HCT116 (cell line): ENCODE measurements around the gene HCN2.
"Not testable (repeated sequence)": the region's sequence is repeated elsewhere in the genome, so short reads cannot be mapped to it uniquely, and the experiment has no call there.

Experiments used
- CBX3 ChIP-seq: IDR thresholded peaks from 2 replicates; pipeline ENCODE4 v1.6.1; 2012; ENCODE audit warnings: low read depth
- CTCF ChIP-seq, 3 experiments: fragments of 200-600 bp in 1 of 3; sonication (generic) in 1 of 3; IDR thresholded peaks in 2 of 3; conservative IDR thresholded peaks in 1 of 3; 2 replicates each; pipeline ENCODE4 v1.5.1; 2012 to 2017; ENCODE audit warnings: low read depth in 2 of 3, low read length in 2 of 3, antibody characterized with exemption in 1 of 3, borderline replicate concordance in 1 of 3, control low read depth in 1 of 3, mild to moderate bottlenecking in 1 of 3, mixed read lengths in 1 of 3, mixed run types in 1 of 3, moderate library complexity in 1 of 3; ENCODE audit not compliant: insufficient read depth in 1 of 3
- EZH2 ChIP-seq: fragments of 200-600 bp; sonication (generic); IDR thresholded peaks from 2 replicates; pipeline ENCODE4 v1.6.1; 2017; ENCODE audit warnings: antibody characterized with exemption, mixed run types
- EZH2phosphoT487 ChIP-seq: fragments of 200-600 bp; IDR thresholded peaks from 2 replicates; pipeline ENCODE4 v1.6.1; 2018; ENCODE audit warnings: antibody characterized with exemption, borderline replicate concordance
- MAX ChIP-seq: IDR thresholded peaks from 2 replicates; pipeline ENCODE4 v1.6.1; 2012
- POLR2A ChIP-seq: IDR thresholded peaks from 2 replicates; pipeline ENCODE4 v1.7.0; 2011; ENCODE audit warnings: borderline replicate concordance; ENCODE audit not compliant: insufficient read depth, insufficient read length; ENCODE audit errors: extremely low read depth
- RAD21 ChIP-seq: IDR thresholded peaks from 2 replicates; pipeline ENCODE4 v1.6.1; 2012; ENCODE audit warnings: low read depth, mild to moderate bottlenecking
- REST ChIP-seq: IDR thresholded peaks from 2 replicates; pipeline ENCODE4 v1.6.1; 2012; ENCODE audit warnings: low read depth
- SIN3A ChIP-seq: IDR thresholded peaks from 2 replicates; pipeline ENCODE4 v1.6.1; 2012; ENCODE audit warnings: low read depth

- TF ChIP-seq CTCF (IDR thresholded peaks at IDR 0.05 in 2 of 3, conservative IDR thresholded peaks at IDR 0.05 in 1 of 3; ENCODE audit: borderline replicate concordance in 1 of 3, insufficient read depth in 1 of 3, low read depth in 2 of 3, low read length in 2 of 3), result peak in 2 of 3 experiments; percentile 43 to 88; a peak in 5 of 6 replicates
- not testable (repeated sequence) for TF ChIP-seq SIN3A, EZH2, RAD21, MAX, REST, EZH2phosphoT487, CBX3, POLR2A
Observed at GRCh38 chr19:605061-605971, 15.6 kb downstream of the HCN2 start.
